Peyer's patch (tissue), 4 donors: ENCODE results near the gene MRAS. TPM values are rescaled to one million over a fixed set of nuclear protein-coding genes. Genes with fewer than 3 reads are reported as not detected.

Experiments used
- DNase-seq, 3 donors: peaks; one replicate each; pipeline ENCODE4 v3.0.0-alpha.2; 2017 to 2019
- H3K27ac ChIP-seq, 4 donors: fragments of 200-600 bp; sonication (generic); one replicate each; pipeline ENCODE4 v1.5.1; 2016 to 2019
- H3K27me3 ChIP-seq, 2 donors: fragments of 200-600 bp; sonication (generic); one replicate each; pipeline ENCODE4 v1.5.1; 2019
- H3K36me3 ChIP-seq, 3 donors: fragments of 200-600 bp; sonication (generic); one replicate each; pipeline ENCODE4 v1.5.1; 2016 to 2019
- H3K4me1 ChIP-seq, 4 donors: fragments of 200-600 bp; sonication (generic); one replicate each; pipeline ENCODE4 v1.5.1; 2016 to 2019
- H3K4me3 ChIP-seq, 4 donors: fragments of 200-600 bp; sonication (generic); 1 replicate in 3 of 4; 2 replicates in 1 of 4; pipeline ENCODE4 v1.5.1; 2016 to 2019; ENCODE audit warnings: mild to moderate bottlenecking in 1 of 4
- H3K9me3 ChIP-seq, 4 donors: fragments of 200-600 bp; sonication (generic); one replicate each; pipeline ENCODE4 v1.5.1; 2016 to 2019; ENCODE audit warnings: mild to moderate bottlenecking in 1 of 4
- POLR2A ChIP-seq, 2 donors: fragments of 450-650 bp; IDR thresholded peaks; one replicate each; pipeline ENCODE4 v1.5.1; 2017; ENCODE audit warnings: antibody characterized with exemption in 2 of 2, mild to moderate bottlenecking in 2 of 2, moderate library complexity in 2 of 2
- total RNA-seq, 4 donors: library from RNA; depleted of rRNA; stranded (reverse); fragments of >200 nt; gene quantifications; one replicate each; pipeline ENCODE4 v1.1.0, GENCODE V29; 2016
- TF ChIP-seq, protein P1 (sequence below), 6 experiments: fragments of 450-650 bp in 4 of 6; fragments of 200-600 bp in 2 of 6; sonication (generic) in 1 of 6; IDR thresholded peaks; one replicate each; pipeline ENCODE4 v1.5.1; 2017 to 2019; ENCODE audit warnings: antibody characterized with exemption in 6 of 6, mild to moderate bottlenecking in 3 of 6, moderate library complexity in 1 of 6

The MRAS gene
- total RNA-seq, 4 donors from 2014 or later = 1.2 to 7.4 (median 3.0) TPM

DNA sequence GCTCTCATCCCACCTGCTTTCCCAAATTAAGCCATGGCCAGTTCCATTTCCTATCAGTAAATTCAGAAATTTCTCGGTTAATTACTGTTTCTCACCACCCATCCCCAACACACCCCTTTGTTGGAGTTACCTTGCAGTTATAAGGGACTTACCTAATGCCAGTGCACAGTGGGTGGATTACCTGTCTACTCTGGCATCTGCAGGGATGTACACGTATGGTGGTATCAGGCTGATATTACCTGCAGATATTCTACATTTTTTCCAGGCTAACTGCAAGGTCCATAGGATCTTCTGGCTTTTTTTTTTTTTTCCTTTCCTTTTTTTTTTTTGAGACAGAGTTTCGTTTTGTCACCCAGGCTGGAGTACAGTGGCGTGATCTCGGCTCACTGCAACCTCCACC is 7.9 kb upstream of the MRAS start:
- no peak for DNase-seq
- no peaks in the 10 kb centered on the region for H3K27me3 ChIP-seq
- no peaks in the 10 kb centered on the region for H3K4me1 ChIP-seq
- H3K27ac ChIP-seq = no peak overlapping the region
- no peaks in the 10 kb centered on the region for H3K9me3 ChIP-seq
- no peak for TF ChIP-seq POLR2A (IDR thresholded peaks at IDR 0.05)
- TF ChIP-seq, protein P1, sequence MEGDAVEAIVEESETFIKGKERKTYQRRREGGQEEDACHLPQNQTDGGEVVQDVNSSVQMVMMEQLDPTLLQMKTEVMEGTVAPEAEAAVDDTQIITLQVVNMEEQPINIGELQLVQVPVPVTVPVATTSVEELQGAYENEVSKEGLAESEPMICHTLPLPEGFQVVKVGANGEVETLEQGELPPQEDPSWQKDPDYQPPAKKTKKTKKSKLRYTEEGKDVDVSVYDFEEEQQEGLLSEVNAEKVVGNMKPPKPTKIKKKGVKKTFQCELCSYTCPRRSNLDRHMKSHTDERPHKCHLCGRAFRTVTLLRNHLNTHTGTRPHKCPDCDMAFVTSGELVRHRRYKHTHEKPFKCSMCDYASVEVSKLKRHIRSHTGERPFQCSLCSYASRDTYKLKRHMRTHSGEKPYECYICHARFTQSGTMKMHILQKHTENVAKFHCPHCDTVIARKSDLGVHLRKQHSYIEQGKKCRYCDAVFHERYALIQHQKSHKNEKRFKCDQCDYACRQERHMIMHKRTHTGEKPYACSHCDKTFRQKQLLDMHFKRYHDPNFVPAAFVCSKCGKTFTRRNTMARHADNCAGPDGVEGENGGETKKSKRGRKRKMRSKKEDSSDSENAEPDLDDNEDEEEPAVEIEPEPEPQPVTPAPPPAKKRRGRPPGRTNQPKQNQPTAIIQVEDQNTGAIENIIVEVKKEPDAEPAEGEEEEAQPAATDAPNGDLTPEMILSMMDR (IDR thresholded peaks at IDR 0.05) = no peak
- no peaks in the 10 kb centered on the region for H3K36me3 ChIP-seq
- H3K4me3 ChIP-seq = no peak overlapping the region

DNA sequence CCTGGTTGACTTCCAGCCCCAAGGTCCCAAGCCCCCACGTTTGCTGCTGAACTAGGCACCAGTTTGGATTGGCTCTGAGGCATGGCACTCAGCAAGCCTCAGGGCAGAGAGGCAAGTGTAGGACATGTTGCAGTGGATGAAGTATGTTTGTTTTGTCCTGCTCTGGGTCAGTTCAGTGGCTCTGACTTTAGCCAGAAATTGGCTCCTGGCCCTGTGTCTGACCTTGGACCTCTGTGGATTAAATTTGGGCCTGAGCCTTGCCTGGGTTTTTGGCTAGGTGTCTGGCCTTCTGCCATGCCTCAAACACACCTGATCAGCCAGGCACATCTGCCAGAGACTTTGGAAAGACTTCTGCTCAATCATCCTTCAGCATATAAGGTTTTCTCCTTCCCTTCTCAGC is 3.6 kb upstream of the MRAS start:
- Histone ChIP-seq H3K27me3 (no peaks in the 10 kb centered on the region), H3K4me1 (no peaks in the 10 kb centered on the region), H3K9me3 (no peaks in the 10 kb centered on the region), H3K36me3 (no peaks in the 10 kb centered on the region), H3K27ac (no peak overlapping the region), H3K4me3 (no peak overlapping the region)
- DNase-seq = no peak
- TF ChIP-seq, protein P1 (IDR thresholded peaks at IDR 0.05) = no peak
- TF ChIP-seq POLR2A (IDR thresholded peaks at IDR 0.05) = no peak

- Histone ChIP-seq H3K4me1 (no peaks in the 10 kb centered on the region), H3K4me3 (peak overlapping the region; percentile 49 to 75 (median 65)), H3K9me3 (no peaks in the 10 kb centered on the region), H3K36me3 (no peaks in the 10 kb centered on the region), H3K27ac (peak overlapping the region; percentile 53 to 86 (median 76)), H3K27me3 (no peaks in the 10 kb centered on the region)
- TF ChIP-seq POLR2A (IDR thresholded peaks at IDR 0.05) = no peak
- TF ChIP-seq, protein P1 (IDR thresholded peaks at IDR 0.05) = no peak
- peak in 1 of 3 donors; percentile 57 for DNase-seq
Observed at GRCh38 chr3:138348754-138349739, 668 bp downstream of the MRAS start.

DNA sequence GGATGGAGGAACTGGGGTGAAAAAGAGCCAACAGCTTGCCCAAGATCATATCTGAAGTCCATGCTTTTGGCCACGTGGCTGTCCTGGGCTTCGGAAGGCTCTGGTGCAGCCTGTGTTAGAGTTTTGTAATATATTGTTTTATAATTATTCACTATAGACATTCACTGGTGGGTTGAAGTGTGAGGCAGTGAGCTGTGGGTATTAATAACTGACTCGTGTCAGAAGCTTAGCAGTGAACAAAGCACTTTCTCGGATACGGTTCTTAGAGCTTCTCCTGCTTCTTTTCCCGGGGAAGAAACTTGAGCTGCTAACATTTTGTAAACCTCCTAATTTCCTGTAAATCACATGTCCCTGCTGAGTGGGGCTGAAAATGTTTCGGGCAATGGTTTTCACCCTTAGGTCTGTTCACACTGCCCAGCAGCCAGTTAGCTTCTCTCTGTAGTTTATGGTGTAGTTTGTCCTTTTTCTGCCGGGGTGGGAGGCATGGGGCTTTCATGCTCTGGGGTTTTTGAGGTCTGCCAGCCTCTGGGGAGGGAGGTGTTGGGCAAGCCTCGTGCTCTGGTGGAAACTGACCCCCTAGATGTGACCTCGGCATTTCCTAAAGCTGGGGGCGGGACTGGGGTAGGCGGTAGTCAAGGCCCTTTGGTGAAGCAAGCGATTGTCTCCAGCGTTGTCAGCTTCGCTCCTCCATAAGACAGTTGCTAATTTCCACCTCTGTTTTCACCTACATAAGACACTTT is 1.7 kb downstream of the MRAS start:
- Histone ChIP-seq H3K27me3 (no peaks in the 10 kb centered on the region), H3K27ac (peak overlapping the region in 1 of 4 donors; percentile 86), H3K4me1 (no peaks in the 10 kb centered on the region), H3K9me3 (no peaks in the 10 kb centered on the region), H3K36me3 (no peaks in the 10 kb centered on the region), H3K4me3 (no peak overlapping the region)
- TF ChIP-seq, protein P1 (IDR thresholded peaks at IDR 0.05) = no peak
- no peak for TF ChIP-seq POLR2A (IDR thresholded peaks at IDR 0.05)
- DNase-seq = no peak

DNA sequence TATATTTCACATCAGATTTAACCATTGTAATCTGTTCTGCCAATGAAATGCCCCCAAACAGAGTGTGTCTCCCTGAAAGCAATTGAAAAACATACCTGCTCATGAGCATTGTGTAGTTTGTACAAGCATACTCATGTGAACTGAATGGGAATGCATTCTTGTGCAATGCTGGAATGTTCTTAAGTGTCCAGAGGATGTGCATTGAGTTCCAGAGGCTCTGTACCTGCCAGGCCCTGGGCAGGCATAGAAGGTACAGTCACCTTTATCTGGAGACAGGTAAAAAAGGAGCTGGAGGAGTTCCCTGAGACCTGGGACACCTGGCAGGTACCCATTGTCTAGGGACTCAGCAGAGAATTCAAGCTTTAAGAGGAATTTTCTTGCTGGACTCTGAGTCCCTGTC is 2.8 kb downstream of the MRAS start:
- Histone ChIP-seq H3K4me3 (no peak overlapping the region), H3K4me1 (no peaks in the 10 kb centered on the region), H3K27ac (no peak overlapping the region), H3K36me3 (no peaks in the 10 kb centered on the region), H3K27me3 (no peaks in the 10 kb centered on the region), H3K9me3 (no peaks in the 10 kb centered on the region)
- TF ChIP-seq, protein P1 (IDR thresholded peaks at IDR 0.05) = no peak
- TF ChIP-seq POLR2A (IDR thresholded peaks at IDR 0.05) = no peak
- DNase-seq = no peak
